GM19468 (cell line): Measurements from ENCODE around the gene ANKH.
"Not testable (repeated sequence)": the region's sequence is repeated elsewhere in the genome, so short reads cannot be mapped to it uniquely, and the experiment has no call there.

Experiments
- ATAC-seq: cut with Tn5 transposase; IDR thresholded peaks from one replicate; pipeline ENCODE4 v1.9.1; 2021; ENCODE audit warnings: mild to moderate bottlenecking, moderate library complexity, moderate number of reproducible peaks; ENCODE audit not compliant: unreplicated experiment; ENCODE audit errors: extremely low read depth

The ANKH gene

DNA sequence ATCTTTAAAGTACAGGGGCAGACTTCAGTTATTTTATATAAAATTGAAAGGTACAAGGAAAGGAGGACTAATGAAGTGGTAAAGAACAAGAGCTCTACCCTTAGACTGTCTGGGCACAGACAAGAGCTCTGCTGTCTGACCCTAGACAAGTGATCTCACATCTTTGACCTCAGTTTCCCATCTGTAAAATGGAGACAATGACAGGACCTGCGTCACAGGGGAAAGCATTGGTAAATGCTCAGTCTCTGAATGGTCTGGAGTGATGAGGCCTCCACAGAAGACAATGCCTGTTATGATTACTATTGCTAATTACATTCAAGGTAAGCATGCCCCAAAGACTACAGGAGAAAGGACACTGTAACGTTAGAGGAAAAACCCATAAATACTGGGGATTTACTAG is 37.5 kb downstream of the ANKH start:
- no peak for ATAC-seq

DNA sequence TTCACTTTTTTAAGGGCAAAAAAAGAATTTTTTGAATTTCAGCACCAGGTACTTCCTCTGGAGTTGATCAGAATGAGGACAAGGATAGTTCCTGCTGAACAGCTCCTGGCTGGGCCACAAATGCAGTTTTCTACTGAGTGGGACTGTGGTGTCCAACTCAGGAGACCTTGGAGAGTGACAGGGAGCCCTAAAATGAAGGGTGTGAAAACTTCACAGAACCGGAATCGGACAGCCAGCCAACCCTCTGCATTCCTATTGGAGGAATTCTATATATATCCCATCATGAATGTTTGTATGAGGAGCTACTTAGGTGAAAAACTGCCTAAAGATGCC is 40.6 kb downstream of the ANKH start:
- no peak for ATAC-seq

DNA sequence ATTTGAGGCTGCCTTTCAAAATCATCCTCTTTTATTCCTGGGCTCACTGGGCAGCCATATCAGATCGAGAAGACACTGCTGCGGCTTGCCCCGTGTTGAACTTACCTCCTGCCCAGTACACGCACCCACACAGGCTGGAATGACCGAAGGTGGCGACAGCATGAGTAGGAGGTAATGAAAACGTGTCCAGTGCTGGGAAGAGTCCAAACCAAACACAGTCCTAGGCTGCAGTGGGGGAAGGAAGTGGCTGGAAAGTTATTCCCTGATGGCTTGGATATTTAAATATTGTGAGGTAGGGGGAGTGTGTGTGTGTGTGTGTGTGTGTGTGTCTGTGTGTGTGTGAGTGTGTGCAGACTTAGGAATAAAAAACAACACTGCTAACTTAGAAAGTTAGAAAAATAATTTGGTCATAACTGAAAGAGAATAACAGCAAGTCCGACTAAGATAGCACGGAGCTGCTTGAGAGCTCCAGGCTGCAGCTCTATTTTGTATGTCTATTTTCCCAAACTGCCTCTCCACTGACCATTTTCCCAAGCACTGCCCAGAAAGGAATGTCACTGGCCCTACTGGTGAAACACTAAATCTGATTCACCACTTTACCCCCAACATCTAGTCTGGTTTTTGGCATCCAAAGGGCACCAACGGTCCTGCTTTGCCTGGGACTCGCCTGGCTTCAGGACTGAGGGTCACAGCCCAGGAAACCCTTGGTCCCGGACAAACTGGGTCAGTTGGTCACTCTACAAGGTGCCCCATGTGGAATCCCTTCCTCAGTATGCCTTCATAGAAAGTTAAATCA is 41.2 kb downstream of the ANKH start:
- ATAC-seq: no peak

DNA sequence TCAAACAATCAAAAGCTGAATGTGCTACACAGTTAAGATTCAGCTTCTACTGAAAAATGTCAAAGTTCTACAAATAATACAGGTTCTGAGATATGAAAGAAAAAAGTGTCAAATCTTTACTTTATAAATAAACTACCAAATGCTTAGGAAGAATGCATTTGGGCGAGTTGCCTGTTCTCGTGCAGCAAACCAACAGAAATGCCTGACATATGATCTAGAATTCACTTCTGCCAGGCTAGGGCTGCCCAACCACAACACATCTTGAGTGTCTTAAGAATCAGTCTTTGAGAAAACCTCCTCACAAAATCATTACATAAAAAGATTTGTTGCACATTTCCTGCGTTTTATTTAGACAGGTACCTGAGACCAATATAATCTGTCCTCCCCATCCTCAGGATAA is 42.2 kb downstream of the ANKH start:
- ATAC-seq: no peak

DNA sequence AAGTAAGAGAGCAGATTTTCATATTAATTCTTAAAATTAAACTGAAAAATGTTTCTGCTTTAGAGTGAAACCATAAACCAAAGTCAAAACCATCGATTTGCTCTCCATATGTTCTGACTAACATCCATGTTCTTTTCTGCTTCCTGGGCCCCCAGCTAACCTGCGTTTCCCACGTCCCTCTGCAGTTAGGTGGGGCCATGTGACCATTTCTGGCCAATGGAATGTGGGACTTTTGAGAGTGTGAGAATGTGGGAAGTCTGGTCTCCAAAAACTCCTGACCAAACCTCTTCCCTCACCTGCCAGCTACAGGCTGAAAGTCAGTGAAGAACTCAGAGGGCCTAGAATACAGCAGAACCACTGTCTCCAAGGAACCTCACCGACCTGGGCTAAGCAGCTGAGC is 44.9 kb downstream of the ANKH start:
- ATAC-seq: no peak

DNA sequence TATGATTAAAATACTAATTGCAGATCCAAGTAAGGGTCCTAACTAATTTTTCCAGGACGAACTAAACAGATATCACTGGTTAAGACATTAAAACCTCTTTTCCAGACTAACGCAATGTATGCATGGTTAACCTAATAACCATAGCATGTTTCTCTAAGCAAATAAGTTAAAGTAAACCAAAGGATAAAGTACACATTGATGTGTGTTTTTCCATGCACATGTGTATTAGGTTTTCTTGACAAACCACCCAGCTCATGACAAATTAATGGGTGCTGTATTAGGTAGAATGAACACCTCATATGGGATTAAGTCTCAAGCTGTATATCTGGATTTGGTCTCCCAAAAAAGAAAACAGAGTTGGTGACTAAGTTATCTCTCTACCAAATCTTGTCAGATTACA is 45.6 kb downstream of the ANKH start:
- no peak for ATAC-seq

DNA sequence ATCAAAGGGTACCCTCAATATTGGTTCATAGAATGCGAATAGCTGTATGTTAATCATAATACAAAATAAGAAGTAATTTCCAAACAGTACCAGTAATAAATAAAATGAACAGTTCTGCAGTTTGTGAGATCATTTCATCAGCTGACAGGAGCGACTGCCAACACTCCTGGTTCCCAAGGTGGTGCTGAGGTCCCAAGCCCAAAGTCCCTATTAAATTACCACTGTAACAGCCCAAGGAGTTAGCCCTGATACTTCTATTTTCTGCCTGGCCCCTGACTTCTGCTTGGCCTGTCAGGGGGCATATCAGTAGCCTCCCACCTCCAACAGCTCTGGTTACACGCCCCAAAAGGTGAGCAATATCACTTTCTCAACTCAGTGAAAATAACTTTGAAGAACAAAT is 47.1 kb downstream of the ANKH start:
- no peak for ATAC-seq

DNA sequence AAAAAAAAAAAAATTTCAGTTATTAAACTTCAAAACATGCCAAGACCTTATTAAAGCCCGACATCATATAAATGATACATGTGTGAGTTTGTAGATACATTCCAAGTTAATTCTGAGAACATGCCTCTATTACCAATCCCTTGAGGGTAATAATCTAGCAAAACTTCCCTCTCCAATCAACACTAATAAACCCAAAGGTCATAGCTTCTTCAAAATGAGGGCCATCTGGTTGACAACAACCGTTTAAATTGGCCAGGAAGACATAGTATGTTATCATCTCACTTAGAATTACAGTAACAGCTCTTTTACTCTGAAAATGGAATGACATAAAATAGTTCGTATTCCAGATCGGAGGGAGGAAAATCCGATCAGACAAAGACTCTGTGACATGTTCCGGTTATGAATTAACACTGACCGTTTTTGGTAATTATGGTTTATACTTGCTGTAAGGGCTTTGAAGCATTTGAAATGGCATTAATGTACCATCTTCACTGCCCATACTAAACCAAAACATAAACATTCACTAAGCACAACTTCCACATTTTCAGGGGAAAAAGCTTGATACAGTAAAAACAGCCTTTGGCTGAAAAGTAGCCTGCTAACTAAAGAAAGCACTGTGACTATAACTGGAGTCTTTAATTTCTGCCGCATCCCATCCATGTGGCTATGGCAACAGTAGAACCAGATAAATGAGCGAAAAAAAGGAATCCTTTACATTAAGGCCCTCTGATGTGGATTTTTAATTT is 50.3 kb downstream of the ANKH start:
- no peak for ATAC-seq

DNA sequence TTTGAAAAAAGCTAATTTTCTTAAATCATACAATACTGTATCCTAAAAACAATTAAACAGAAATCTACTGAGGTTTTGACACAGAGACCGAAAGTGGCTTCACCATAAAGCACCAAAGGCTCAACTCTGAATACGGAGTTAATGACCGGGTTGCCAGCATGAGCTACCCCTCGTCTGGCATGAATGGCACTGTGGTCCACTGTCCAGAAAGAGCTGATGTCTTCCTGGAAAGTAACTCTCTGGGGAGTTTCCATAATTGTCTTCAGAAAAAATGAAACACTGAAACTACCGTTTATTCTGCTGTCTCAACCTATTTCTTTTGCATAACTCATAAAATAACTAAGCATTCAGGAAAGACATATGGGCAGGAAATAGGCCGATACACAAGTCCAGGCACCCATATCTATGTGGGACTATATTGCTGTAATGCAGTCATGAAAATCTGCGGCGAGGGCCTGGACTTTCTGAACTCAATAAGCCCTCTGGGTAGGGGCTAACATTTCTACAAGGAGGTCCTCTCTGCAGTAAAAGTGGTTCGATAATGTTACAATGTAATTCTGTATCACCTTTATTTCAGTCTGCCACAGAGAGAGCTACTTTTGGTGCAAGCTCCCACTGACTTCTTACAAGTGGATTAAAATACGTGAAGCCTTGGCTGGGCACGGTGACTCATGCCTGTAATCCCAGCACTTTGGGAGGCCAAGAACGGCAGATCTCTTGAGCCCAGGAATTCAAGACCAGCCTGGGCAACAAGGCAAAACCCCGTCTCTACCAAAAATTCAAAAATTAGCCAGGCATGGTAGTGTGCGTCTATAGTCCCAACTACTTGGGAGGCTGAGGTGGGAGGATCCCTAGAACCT is 52.4 kb downstream of the ANKH start:
- ATAC-seq: no peak

DNA sequence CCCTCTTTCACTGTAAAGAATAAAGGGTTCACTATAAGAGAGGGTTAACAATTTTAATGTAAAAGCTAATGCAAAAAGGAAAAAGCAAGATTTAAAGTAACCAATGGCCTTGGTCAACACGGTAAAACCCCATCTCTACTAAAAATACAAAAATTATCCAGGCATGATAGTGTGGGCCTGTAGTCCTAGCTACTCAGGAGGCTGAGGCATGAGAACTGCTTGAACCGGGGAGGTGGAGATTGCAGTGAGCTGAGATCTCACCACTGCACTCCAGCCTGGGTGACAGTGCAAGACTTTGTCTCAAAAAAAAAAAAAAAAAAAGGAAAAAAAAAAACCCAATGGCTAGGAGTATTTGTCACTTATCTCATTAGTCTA is 53.8 kb downstream of the ANKH start:
- not testable (repeated sequence) for ATAC-seq

DNA sequence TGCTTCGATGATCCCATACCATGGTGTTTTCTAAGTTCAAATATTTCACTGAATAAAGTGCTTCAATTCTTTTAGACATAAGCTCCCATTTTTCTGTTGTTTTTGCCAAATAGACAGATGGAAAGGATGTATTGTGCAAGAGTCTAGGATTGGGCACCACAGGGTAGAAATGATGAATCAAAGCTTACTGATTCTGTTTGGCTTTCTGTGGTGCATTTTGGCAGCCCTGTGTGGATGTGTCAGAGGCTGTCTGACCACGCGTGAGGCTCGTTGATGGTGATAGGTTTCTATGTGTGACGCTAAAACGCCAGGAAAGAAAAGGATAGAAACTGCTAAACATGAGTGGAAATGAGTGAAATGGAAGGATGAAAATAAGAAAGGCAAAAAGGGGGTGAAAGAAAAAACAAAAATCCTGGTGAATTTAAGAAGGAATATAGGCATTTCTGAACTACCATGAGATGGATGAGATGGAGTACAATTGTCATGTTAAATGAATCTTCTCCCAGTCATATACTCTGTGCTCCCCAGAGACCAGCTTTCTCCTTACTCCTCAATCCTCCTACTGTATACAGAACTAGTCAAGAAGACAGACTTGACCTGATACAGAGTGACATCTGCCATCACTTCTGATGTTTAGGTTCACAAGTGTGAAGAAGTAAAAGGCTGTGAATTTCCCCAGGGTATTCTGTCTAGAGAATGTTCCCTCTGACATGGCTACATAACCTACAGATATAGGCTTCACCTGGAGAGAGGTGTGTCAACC is 54.4 kb downstream of the ANKH start:
- ATAC-seq: no peak

DNA sequence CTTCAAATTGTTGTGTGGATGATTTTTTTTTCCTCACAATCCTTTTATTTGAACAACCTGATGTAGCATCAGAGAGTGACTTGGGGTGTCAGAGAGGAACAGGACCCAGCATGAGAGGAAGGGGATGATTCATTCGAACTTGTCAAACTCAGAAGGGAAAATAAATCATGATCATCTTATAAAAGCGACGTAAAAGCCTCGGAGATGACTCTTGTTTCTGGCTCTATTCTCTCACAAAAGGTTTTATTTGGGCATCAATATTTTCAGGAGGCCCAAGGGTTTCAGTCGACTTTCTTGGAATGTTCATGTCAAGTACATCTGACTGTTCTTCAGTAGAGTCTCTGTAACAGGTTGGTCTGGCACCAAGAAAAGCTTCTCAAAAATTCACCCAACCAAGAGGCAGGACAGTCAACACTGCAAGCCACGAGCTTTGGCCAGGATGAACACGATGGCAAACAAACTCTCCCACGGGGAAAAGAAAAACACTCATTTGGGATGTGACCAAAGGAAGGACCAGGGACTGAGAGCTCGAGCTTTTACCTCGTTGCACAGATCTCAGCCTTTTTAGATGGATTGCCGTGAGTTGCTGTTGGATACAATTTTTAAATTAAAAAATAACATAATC is 55.1 kb downstream of the ANKH start:
- no peak for ATAC-seq

DNA sequence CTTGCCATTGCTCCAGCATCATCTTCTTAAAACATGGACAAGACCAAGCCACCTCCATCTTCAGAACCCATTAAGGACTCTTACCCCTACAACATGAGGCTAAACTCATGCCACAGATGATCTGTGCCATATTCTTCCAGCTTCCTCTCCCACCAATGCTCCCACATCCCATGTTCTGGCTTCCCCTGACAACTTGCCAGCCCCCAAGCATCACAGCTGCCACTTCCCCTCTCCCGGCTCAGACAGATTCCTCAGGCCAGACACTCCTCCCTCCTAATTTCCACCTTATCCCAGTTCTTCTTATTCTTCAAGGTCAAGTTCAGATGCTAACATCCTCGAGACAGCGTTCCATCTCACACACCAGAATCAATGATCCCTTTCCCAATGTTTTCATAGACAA is 57.8 kb downstream of the ANKH start:
- ATAC-seq: no peak

DNA sequence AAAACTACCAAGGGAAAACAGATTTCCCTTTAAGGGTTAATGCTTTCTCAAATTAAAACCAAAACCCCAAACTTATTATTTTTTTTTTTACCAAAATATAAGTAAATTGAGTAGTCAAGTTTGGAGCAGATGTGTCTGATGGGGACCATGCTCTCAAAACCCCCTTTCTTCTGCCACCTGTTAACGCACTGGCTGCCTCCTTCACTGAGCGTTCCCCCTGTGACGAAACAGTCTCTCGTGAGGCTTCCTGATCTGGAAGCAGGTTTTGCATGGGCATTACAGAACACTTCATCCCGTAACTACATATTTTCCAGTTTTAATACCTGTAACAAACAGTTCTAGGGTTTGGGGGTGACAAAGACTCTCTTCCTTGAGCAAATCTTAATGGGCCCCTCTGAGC is 59.4 kb downstream of the ANKH start:
- no peak for ATAC-seq

DNA sequence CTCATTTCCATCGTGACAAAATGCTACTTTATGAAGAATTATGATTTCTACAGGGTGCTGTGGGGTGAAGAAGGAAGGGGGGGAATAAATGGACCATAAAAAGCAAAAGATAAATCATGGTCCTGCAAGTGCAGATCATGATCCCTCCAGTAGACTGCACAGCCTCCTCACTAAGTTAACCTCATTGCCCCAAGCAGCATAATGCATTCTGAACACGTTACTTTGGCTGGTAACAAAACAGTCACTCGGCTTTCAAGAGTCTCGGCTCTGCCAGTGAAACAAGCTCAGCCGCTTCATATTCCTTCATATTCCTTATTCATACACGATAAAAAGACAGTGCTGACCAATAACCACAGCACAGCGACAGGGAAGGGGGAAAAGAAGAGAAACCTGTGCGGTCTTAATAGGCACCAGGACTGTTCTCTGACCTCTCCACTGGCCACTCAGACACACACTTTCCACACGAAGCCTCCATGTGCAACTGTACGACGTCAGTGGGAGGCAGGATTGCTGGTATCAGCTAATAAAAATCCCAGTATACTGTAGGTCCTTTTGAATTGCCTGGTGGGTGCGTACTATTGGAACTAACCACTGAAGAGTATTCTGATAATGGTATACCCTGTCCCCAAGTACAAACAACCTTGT is 60.5 kb downstream of the ANKH start:
- ATAC-seq: no peak

DNA sequence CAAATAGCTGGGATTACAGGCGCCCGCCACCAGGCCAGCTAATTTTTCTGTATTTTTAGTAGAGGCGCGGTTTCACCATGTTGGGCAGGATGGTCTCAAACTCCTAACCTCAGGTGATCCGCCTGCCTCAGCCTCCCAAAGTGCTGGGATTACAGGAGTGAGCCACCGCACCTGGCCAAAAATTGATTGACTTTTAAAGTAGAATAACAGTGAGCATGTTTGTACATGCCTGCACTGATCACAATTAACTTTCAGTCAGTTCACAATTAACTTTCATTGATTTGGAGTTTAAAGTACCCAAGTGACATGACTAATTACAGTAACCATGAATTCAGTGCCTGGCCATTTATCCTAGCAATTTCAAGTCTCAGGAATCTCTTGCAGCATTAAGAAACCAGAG is 61.3 kb downstream of the ANKH start:
- ATAC-seq: no peak

DNA sequence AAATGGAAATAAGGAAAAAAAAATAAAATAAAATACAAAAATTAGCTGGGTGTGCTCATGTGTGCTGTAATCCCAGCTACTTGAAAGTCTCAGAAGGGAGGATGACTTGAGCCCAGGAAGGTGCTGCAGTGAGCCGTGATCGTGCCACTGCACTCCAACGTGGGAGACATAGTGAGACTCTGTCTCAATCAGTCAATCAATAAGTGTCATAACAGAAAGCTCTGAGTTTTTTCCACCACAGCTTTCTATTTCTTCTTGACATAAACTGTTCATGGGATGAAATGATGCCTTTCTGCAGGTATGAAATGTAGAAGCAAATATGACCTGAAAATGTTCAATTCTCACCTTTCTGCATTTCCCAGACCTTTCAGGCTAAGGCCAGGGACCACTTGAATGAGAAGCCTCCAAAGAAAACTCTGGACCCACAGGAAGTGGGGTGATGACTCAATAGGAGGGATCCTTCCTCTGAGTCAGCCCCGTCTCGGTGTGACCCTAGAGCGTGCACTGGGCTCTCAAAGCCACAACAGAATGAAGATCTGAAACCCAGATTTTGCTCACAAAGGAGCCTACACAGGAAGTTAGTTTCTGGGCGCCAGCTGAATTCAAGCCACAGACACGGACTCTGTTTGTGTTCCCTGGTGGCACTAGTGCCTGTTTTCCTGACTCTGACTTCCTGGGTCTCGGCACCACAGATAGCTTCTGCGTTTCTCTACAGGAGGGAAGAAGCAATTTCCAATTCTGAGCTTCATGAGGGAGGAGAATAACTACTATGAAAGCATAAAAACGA is 62.0 kb downstream of the ANKH start:
- ATAC-seq: peak; percentile 94

DNA sequence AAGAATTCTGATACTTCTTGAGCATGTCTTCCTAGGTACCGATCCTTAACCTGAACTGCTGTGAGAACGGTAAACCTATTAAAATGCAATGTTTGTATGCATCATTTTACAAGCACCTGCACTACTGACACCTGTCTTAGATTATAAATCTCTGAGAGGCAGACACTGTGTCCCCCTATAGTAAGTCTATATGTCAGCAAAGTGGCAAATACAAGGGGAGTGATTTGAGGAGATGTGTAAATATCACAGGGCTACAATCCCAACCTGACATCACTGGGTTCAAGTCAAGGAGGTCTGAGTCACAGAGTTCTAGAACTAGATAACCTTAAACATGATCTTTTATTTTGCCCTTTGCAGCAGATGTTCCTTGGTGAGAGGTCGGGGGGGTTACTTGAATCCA is 64.1 kb downstream of the ANKH start:
- ATAC-seq: no peak

DNA sequence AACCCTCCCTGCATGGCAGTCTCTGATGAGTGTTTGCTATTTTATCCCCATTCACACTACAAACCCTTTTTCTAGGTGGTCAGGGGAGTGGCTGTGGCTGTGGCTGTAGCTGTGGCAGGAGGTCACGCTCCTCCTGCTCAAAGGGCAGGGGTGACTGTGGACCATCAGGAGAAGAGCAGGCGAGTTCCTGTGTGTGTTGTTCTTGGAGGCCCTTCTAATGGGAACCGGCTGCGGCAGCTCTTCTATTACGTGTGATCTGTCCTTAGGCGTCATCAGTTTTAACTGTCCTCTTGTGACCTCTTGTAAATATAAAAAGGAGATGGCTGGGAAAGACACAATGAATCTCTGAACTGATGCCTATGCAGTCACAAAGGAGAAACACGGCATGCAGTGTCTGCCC is 65.1 kb downstream of the ANKH start:
- no peak for ATAC-seq
